ENCODE results near the gene RLN3. TPM values are rescaled to one million over a fixed set of nuclear protein-coding genes. Genes with fewer than 3 reads are reported as not detected.
"Not testable (repeated sequence)": the region's sequence is repeated elsewhere in the genome, so short reads cannot be mapped to it uniquely, and the experiment has no call there.

Gene RLN3
- total RNA-seq, 1 donor from 2014 or later = not detected

GRCh38 chr19:14028901-14029300 lies 953 bp downstream of the RLN3 start:
- no peaks in the 10 kb centered on the region for H3K9me3 Mint-ChIP-seq (ENCODE audit: low read depth)
- H3K4me3 Mint-ChIP-seq (ENCODE audit: low read depth) = no peak overlapping the region
- no peak for TF ChIP-seq CTCF (IDR thresholded peaks at IDR 0.05; ENCODE audit: unreplicated experiment)
- peaks cover 2% of the 10 kb centered on the region for H3K4me1 Mint-ChIP-seq (ENCODE audit: low read depth)
- no peak for DNase-seq (ENCODE audit: low spot score, unreplicated experiment)
- H3K36me3 Mint-ChIP-seq (ENCODE audit: insufficient read depth) = no peaks in the 10 kb centered on the region
- peaks cover 21% of the 10 kb centered on the region for H3K27me3 Mint-ChIP-seq
- no peak overlapping the region for H3K27ac Mint-ChIP-seq

DNA sequence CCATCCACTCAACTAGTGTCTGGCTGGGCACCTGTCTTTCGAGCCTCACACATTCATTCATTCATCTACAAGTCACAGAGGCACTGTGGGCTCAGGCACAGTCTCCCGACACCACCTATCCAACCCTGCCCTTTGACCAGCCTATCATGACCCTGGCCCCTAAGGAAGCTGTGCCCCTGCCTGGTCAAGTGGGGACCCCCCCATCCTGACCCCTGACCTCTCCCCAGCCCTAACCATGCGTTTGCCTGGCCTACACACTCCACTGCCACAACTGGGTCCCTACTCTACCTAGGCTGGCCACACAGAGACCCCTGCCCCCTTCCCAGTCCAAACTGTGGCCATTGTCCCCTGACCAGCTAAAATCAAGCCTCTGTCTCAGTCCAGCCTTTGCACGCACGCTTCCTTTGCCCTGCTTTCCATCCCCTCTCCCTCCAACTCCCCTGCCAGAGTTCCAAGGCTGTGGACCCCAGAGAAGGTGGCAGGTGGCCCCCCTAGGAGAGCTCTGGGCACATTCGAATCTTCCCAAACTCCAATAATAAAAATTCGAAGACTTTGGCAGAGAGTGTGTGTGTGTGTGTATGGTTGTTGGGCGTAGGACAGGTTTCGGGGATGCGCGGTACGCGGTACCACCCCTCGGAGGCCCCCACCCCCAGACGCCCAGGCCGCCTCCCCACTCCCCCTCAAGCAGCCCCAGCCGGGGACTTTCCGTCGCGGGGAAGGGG lies 3.2 kb downstream of the RLN3 start:
- H3K27ac Mint-ChIP-seq = no peak overlapping the region
- no peaks in the 10 kb centered on the region for H3K36me3 Mint-ChIP-seq (ENCODE audit: insufficient read depth)
- peaks cover 21% of the 10 kb centered on the region for H3K27me3 Mint-ChIP-seq
- peaks cover 2% of the 10 kb centered on the region for H3K4me1 Mint-ChIP-seq (ENCODE audit: low read depth)
- no peak for DNase-seq (ENCODE audit: low spot score, unreplicated experiment)
- TF ChIP-seq CTCF (IDR thresholded peaks at IDR 0.05; ENCODE audit: unreplicated experiment) = no peak
- peak overlapping the region; percentile 73 for H3K4me3 Mint-ChIP-seq (ENCODE audit: low read depth)
- no peaks in the 10 kb centered on the region for H3K9me3 Mint-ChIP-seq (ENCODE audit: low read depth)

DNA sequence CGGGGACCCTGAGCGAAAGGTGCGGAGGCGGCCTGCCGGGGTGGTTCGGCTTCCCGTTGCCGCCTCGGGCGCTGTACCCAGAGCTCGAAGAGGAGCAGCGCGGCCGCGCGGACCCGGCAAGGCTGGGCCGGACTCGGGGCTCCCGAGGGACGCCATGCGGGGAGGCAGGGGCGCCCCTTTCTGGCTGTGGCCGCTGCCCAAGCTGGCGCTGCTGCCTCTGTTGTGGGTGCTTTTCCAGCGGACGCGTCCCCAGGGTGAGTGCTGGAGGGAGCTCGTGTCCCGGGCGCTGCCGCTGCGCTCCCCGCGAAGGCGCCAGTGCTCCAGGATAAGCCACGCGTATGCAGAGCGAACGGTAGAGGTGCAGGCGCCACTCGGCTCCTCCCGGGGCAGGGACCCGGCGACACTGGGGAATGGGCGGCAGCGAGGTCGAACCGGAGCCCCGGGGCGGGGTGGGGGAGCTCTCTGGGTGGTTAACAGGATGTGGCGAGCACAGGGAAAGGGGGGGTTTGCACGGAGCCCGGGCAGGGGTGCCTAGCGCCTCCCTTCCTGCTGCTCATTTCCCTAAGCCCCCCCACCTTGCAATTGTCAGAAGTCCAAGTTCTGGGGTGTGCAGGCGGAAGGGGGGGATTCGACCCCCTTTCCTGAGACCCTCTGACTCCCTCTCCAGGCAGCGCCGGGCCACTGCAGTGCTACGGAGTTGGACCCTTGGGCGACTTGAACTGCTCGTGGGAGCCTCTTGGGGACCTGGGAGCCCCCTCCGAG lies 4.0 kb downstream of the RLN3 start, which contains the start of gene IL27RA:
TSS of gene IL27RA (plus strand) at position 44 of the 762 bp plus-strand sequence. CDS start at position 155, 111 bp downstream.
- peak; percentile 39 for DNase-seq (ENCODE audit: low spot score, unreplicated experiment)
- peak; percentile 61 for TF ChIP-seq CTCF (IDR thresholded peaks at IDR 0.05; ENCODE audit: unreplicated experiment)
- Mint-ChIP-seq H3K27me3 (peaks cover 21% of the 10 kb centered on the region), H3K27ac (no peak within 1 kb of the TSS), H3K9me3 (ENCODE audit: low read depth) (no peaks in the 10 kb centered on the region), H3K4me3 (ENCODE audit: low read depth) (peak within 1 kb of the TSS; percentile 73), H3K4me1 (ENCODE audit: low read depth) (peaks cover 2% of the 10 kb centered on the region), H3K36me3 (ENCODE audit: insufficient read depth) (no peaks in the 10 kb centered on the region)

DNA sequence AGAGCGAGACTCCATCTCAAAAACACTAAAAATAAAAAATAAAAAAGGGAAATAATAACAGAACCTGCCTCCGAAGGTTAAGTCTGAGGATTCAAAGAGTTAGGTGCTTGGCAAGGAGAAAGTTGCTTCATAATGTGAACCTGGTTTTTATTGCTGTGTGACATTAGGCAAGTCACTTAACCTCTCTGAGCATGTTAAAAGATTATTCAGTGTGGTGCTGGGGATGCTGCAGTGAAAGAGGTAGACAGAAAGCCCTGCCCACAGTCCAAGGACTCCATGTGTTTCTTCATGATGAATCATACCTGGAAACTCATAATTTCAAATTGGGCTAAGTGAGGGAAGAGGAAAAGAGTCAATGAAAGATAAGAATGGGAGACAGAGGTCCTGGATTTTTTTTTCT lies 6.0 kb downstream of the RLN3 start:
- Mint-ChIP-seq H3K4me3 (ENCODE audit: low read depth) (no peak overlapping the region), H3K36me3 (ENCODE audit: insufficient read depth) (no peaks in the 10 kb centered on the region), H3K27ac (no peak overlapping the region), H3K27me3 (peaks cover 13% of the 10 kb centered on the region), H3K9me3 (ENCODE audit: low read depth) (no peaks in the 10 kb centered on the region), H3K4me1 (ENCODE audit: low read depth) (no peaks in the 10 kb centered on the region)
- DNase-seq (ENCODE audit: low spot score, unreplicated experiment) = no peak
- TF ChIP-seq CTCF (IDR thresholded peaks at IDR 0.05; ENCODE audit: unreplicated experiment) = no peak

- H3K9me3 Mint-ChIP-seq (ENCODE audit: low read depth); H3K36me3 Mint-ChIP-seq (ENCODE audit: insufficient read depth); H3K27ac Mint-ChIP-seq; H3K4me1 Mint-ChIP-seq (ENCODE audit: low read depth); H3K4me3 Mint-ChIP-seq (ENCODE audit: low read depth); DNase-seq (ENCODE audit: low spot score, unreplicated experiment): not testable (repeated sequence)
- H3K27me3 Mint-ChIP-seq = peaks cover 11% of the 10 kb centered on the region
These were observed 7.2 kb downstream of the RLN3 start for GRCh38 chr19:14035159-14035558.
